Measurements from ENCODE around the gene EIF2S3B.

The EIF2S3B gene

DNA sequence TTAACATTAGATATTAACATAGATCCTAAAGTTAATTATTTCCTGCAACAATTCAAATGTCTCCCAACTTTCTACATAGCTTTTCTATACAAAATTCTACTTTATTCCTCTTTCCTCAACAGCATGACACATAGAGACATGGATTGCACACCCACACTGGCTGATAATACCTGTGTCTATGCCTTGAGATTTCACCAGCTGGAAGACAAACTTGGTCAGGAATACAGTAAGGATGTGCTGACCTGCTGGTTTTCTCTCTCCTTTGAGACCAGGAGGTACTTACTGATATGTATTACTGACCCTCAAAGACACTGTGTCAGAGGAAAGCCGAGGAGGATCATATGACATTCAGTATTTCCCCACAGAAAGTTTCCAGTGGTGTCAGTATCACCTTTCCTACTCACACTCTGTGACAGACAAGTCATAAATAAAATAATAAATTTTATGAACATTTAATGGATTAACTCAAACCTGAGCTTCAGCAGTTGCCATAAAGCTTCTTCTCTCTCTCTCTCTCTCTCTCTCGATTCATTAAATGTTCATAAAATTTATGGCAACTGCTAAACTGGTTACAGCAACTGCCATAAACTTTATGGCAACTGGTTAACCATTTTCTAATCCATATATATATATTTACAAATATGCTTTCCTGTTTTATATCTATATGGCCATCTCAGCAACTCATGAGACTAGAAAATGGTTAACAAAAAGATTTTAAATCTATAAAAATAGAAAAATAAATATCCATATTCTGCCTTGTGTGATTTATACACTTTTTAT, 22.7 kb downstream of the EIF2S3B start:
- TF ChIP-seq, protein P1, sequence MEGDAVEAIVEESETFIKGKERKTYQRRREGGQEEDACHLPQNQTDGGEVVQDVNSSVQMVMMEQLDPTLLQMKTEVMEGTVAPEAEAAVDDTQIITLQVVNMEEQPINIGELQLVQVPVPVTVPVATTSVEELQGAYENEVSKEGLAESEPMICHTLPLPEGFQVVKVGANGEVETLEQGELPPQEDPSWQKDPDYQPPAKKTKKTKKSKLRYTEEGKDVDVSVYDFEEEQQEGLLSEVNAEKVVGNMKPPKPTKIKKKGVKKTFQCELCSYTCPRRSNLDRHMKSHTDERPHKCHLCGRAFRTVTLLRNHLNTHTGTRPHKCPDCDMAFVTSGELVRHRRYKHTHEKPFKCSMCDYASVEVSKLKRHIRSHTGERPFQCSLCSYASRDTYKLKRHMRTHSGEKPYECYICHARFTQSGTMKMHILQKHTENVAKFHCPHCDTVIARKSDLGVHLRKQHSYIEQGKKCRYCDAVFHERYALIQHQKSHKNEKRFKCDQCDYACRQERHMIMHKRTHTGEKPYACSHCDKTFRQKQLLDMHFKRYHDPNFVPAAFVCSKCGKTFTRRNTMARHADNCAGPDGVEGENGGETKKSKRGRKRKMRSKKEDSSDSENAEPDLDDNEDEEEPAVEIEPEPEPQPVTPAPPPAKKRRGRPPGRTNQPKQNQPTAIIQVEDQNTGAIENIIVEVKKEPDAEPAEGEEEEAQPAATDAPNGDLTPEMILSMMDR (IDR thresholded peaks at IDR 0.05): no peak
- no peak for TF ChIP-seq ZFX (IDR thresholded peaks at IDR 0.05; ENCODE audit: borderline replicate concordance)
- H3K27ac ChIP-seq: no peak overlapping the region

DNA sequence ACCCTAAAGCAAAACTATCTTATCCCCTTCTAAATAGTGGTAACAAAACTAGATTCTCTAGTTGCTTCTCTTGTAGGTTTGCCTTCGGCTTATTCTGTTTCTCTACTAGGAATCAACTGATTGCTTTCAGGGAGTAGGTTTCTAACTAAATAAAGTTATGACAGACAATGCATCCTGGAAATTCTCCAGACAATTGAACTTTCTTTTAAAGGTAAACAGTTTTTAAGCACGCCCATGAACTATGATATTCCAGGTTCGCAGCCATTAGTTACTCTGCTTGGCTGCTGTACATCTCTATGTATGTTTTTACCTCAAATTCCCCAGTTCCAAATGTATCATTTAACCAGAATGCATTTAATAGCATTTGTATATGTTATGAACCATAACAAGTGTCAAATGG, 23.9 kb downstream of the EIF2S3B start:
- TF ChIP-seq, protein P1 (IDR thresholded peaks at IDR 0.05): no peak
- no peak for TF ChIP-seq ZFX (IDR thresholded peaks at IDR 0.05; ENCODE audit: borderline replicate concordance)
- H3K27ac ChIP-seq: no peak overlapping the region

DNA sequence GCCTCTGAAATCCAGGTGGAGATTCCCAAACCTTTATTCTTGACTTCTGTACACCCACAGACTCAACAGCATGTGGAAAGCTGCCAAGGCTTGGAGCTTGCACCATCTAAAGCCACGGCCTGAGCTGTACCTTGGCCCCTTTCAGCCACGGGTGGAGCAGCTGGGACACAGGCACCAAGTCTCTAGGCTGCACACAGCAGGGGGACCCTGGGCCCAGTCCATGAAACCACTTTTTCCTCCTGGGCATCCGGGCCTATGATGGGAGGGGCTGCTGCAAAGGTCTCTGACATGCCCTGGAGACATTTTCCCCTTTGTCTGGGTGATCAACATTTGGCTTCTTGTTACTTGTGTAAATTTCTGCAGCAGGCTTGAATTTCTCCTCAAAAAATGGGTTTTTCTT, 32.0 kb downstream of the EIF2S3B start:
- TF ChIP-seq ZFX (IDR thresholded peaks at IDR 0.05; ENCODE audit: borderline replicate concordance): no peak
- TF ChIP-seq, protein P1 (IDR thresholded peaks at IDR 0.05): no peak
- no peak overlapping the region for H3K27ac ChIP-seq

DNA sequence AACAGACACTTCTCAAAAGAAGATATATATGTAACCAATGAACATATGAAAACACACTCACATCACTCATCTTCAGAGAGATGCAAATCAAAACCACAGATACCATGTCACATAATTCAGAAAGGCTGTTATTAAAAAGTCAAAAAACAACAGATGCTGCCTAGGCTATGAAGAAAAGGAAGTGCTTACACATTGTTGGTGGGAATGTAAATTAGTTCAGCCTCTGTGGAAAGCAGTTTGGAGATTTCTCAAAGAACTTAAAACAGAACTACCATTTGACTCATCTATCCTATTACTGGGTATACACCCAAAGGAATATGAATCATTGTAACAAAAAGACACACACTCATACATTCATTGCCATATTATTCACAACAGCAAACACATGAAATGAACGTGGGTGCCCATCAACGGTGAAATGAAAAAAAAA, 35.1 kb downstream of the EIF2S3B start:
- H3K27ac ChIP-seq: no peak overlapping the region
- TF ChIP-seq, protein P1 (IDR thresholded peaks at IDR 0.05): no peak
- TF ChIP-seq ZFX (IDR thresholded peaks at IDR 0.05; ENCODE audit: borderline replicate concordance): no peak

DNA sequence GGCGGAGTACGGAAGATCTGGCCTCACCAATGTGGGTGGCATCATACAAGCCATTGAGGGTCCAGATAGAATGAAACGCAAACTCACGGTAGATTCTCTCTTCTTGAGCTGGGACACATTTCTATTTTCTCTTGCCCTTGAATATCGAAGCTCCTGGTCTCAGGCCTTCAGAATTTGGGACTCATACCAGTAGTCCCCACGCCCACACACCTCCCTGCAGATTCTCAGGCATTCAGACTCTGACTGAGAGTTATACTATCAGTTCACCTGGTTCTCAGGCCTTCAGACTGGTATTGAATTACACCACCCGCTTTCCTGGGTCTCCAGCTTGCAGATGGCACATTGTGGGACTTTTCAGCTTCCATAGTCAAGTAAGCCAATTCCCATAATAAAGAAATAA, 37.8 kb downstream of the EIF2S3B start:
- no peak overlapping the region for H3K27ac ChIP-seq
- TF ChIP-seq ZFX (IDR thresholded peaks at IDR 0.05; ENCODE audit: borderline replicate concordance): no peak
- TF ChIP-seq, protein P1 (IDR thresholded peaks at IDR 0.05): no peak

DNA sequence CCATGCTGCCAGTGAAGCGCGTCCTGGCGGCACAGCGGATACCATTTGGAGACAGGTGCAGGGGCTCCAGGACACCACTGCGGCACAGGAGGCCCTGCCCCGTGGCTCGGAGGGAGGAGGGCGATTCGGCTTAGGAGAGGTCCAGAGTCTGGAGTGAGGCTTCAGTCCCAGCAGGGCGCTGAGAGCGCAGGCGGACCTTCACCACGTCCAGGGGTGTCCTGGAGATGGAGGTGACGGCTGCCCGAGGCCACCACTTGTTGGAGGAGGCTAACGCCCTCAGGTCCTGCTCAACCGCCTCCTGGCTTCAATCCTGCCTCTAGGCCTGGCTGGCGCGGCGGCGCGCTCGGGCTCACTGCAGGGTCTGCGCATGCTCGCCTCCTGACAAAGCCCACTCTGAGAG, 45.7 kb downstream of the EIF2S3B start:
- H3K27ac ChIP-seq: no peak overlapping the region
- no peak for TF ChIP-seq ZFX (IDR thresholded peaks at IDR 0.05; ENCODE audit: borderline replicate concordance)
- TF ChIP-seq, protein P1 (IDR thresholded peaks at IDR 0.05): no peak

DNA sequence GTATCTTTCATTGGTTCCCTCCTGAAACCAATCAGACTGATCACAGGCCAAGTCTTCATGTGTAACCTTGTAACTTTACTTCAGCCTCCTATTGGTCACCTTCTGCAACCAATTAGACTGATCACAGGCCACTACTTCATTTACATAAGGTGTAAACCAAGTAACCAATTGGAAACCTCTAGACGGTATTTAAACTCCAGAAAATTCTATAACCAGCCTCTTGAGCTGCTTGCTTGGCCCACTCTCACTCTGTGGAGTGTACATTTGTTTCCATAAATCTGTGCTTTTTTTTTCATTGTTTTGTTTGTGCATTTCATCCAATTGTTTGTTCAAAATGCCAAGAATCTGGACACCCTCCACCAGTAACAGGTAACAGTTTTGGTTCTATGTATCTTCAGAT, 47.5 kb downstream of the EIF2S3B start:
- TF ChIP-seq ZFX (IDR thresholded peaks at IDR 0.05; ENCODE audit: borderline replicate concordance): no peak
- TF ChIP-seq, protein P1 (IDR thresholded peaks at IDR 0.05): no peak
- H3K27ac ChIP-seq: no peak overlapping the region

Data from 22Rv1 (cell line).